GM21447 (cell line): Measurements from ENCODE around the gene CNOT6L.

ENCODE experiments used
- ATAC-seq: cut with Tn5 transposase; IDR thresholded peaks from one replicate; pipeline ENCODE4 v1.9.1; 2021; ENCODE audit not compliant: unreplicated experiment

Gene CNOT6L

GRCh38 chr4:77820649-77821561, 1.7 kb upstream of the CNOT6L start:
- no peak for ATAC-seq

GRCh38 chr4:77819843-77820648, 878 bp upstream of the CNOT6L start:
- ATAC-seq = peak; percentile 65

- ATAC-seq = peak; percentile 9
Measured at GRCh38 chr4:77819404-77819842, 255 bp upstream of the CNOT6L start.

- ATAC-seq = peak; percentile 30
Measured at GRCh38 chr4:77818073-77818601, 1.0 kb downstream of the CNOT6L start.

- no peak for ATAC-seq
Measured at GRCh38 chr4:77817304-77818072, 1.7 kb downstream of the CNOT6L start.

GRCh38 chr4:77816546-77816945, 2.6 kb downstream of the CNOT6L start:
- no peak for ATAC-seq

GRCh38 chr4:77815636-77816035, 3.5 kb downstream of the CNOT6L start:
- ATAC-seq = no peak

- ATAC-seq = no peak
Measured at GRCh38 chr4:77805840-77806239, 13.3 kb downstream of the CNOT6L start.

GRCh38 chr4:77804471-77804870, 14.7 kb downstream of the CNOT6L start:
- no peak for ATAC-seq

- no peak for ATAC-seq
Measured at GRCh38 chr4:77802402-77802801, 16.8 kb downstream of the CNOT6L start.

- ATAC-seq = no peak
Measured at GRCh38 chr4:77801260-77801608, 17.9 kb downstream of the CNOT6L start.

GRCh38 chr4:77800483-77801259, 18.5 kb downstream of the CNOT6L start:
- ATAC-seq = no peak

- no peak for ATAC-seq
Measured at GRCh38 chr4:77800077-77800476, 19.1 kb downstream of the CNOT6L start.

- ATAC-seq = no peak
Measured at GRCh38 chr4:77798385-77798784, 20.8 kb downstream of the CNOT6L start.

GRCh38 chr4:77797239-77797638, 21.9 kb downstream of the CNOT6L start:
- ATAC-seq = no peak

GRCh38 chr4:77795326-77795725, 23.8 kb downstream of the CNOT6L start:
- ATAC-seq = no peak

- no peak for ATAC-seq
Measured at GRCh38 chr4:77790146-77790545, 29.0 kb downstream of the CNOT6L start.

- no peak for ATAC-seq
Measured at GRCh38 chr4:77788990-77789389, 30.2 kb downstream of the CNOT6L start.

GRCh38 chr4:77787969-77788368, 31.2 kb downstream of the CNOT6L start:
- no peak for ATAC-seq

- no peak for ATAC-seq
Measured at GRCh38 chr4:77785669-77786068, 33.5 kb downstream of the CNOT6L start.
